Measurements from ENCODE around the gene PPP6R2. TPM values are rescaled to one million over a fixed set of nuclear protein-coding genes. Genes with fewer than 3 reads are reported as not detected.

PPP6R2 gene
- total and polyA plus RNA-seq, 9 of the 15 experiments (the other 6 are each of a cell fraction or from before 2014, with no cell fraction given): 0.32 to 39.8 (median 21.4) TPM

- TF ChIP-seq SP1 (CRISPR knock-in tag; IDR thresholded peaks at IDR 0.05) (peak; percentile 41; the same call in 1 of the 2 replicates), ZNF696 (CRISPR knock-in tag; conservative IDR thresholded peaks at IDR 0.05) (no peak), ZNF592 (IDR thresholded peaks at IDR 0.05) (no peak), CTCF (IDR thresholded peaks at IDR 0.05 in 2 of 3, conservative IDR thresholded peaks at IDR 0.05 in 1 of 3; ENCODE audit: insufficient read depth in 2 of 3, low read depth in 1 of 3, low read length in 3 of 3) (peak; percentile 86 to 95 (median 90)), RAD21 (CRISPR knock-in tag; conservative IDR thresholded peaks at IDR 0.05 in 1 of 2, IDR thresholded peaks at IDR 0.05 in 1 of 2) (peak; percentile 75 to 83), CHCHD3 (CRISPR knock-in tag; IDR thresholded peaks at IDR 0.05) (no peak), ZNF518B (CRISPR knock-in tag; IDR thresholded peaks at IDR 0.05) (no peak), CC2D1A (IDR thresholded peaks at IDR 0.05) (0 out of 2 replicates have a peak, but pooled peaks have one; percentile 28), CREM (IDR thresholded peaks at IDR 0.05; ENCODE audit: low read depth) (0 out of 2 replicates have a peak, but pooled peaks have one; percentile 11), BHLHE40 (IDR thresholded peaks at IDR 0.05; ENCODE audit: low read length) (peak; percentile 30; the same call in 1 of the 2 replicates), CTCFL (IDR thresholded peaks at IDR 0.05; ENCODE audit: borderline replicate concordance, insufficient read depth, low read depth, low read length, poor library complexity, severe bottlenecking) (peak; percentile 37), MAZ (CRISPR knock-in tag; conservative IDR thresholded peaks at IDR 0.05 in 1 of 2, IDR thresholded peaks at IDR 0.05 in 1 of 2) (peak in 1 of 2 experiments; percentile 28; a peak in 1 of 4 replicates), FOXK2 (conservative IDR thresholded peaks at IDR 0.05 in 1 of 2, IDR thresholded peaks at IDR 0.05 in 1 of 2; ENCODE audit: low read depth in 2 of 2) (0 out of 4 replicates have a peak, but pooled peaks of 1 of the 2 experiments have one; percentile 22), ZFP1 (CRISPR knock-in tag; IDR thresholded peaks at IDR 0.05) (no peak)
Observed at GRCh38 chr22:50341977-50342650, 1.0 kb upstream of the PPP6R2 start (continued).
